Left lung (tissue), 10 donors: Measurements from ENCODE around the gene ASCC3. TPM values are rescaled to one million over a fixed set of nuclear protein-coding genes. Genes with fewer than 3 reads are reported as not detected.

Experiments used
- ATAC-seq: fragments of 200-7000 bp; cut with Tn5 transposase; one replicate; pipeline ENCODE4 v1.9.1; 2020; ENCODE audit warnings: moderate library complexity
- DNase-seq, 4 donors: peaks; one replicate each; pipeline ENCODE4 v3.0.0-alpha.2; 2013 to 2020
- H3K27ac ChIP-seq, 2 donors: fragments of 200-600 bp; sonication (generic) in 1 of 2; one replicate each; pipeline versions ENCODE4 v1.5.0 to v1.8.0; 2020 to 2021
- H3K27me3 ChIP-seq, 2 donors: fragments of 200-600 bp; sonication (generic) in 1 of 2; one replicate each; pipeline versions ENCODE4 v1.5.0 to v1.8.0; 2020 to 2021
- H3K36me3 ChIP-seq, 2 donors: fragments of 200-600 bp; sonication (generic) in 1 of 2; one replicate each; pipeline versions ENCODE4 v1.5.0 to v1.8.0; 2020 to 2021
- H3K4me1 ChIP-seq, 2 donors: fragments of 200-600 bp; one replicate each; pipeline ENCODE4 v1.8.0; 2021
- H3K4me3 ChIP-seq, 2 donors: fragments of 200-600 bp; sonication (generic) in 1 of 2; one replicate each; pipeline versions ENCODE4 v1.5.0 to v1.8.0; 2020 to 2021; ENCODE audit warnings: mild to moderate bottlenecking in 1 of 2
- H3K9me3 ChIP-seq, 2 donors: fragments of 200-600 bp; sonication (generic) in 1 of 2; one replicate each; pipeline versions ENCODE4 v1.5.0 to v1.8.0; 2020 to 2021
- CTCF ChIP-seq, 2 donors: fragments of 200-600 bp; sonication (generic) in 1 of 2; IDR thresholded peaks; one replicate each; pipeline versions ENCODE4 v1.5.0 to v1.8.0; 2021; ENCODE audit warnings: antibody characterized with exemption in 2 of 2
- intact Hi-C, 2 donors: fragments of 100-400 bp; cut with DNase I; formaldehyde crosslinking; loops; one replicate each; pipeline versions ENCODE4 v1.11.2 to v1.14.2; 2022
- polyA plus RNA-seq, 6 donors: library from polyadenylated mRNA; unstranded; fragments of 120-200 nt; gene quantifications; one replicate each; pipeline ENCODE4 v1.2.1, GENCODE V29; 2013; ENCODE audit not compliant: insufficient read length in 6 of 6
- total RNA-seq, 2 donors: library from RNA; stranded (reverse); fragmentation: NEBNext Ultra II Directional; extraction: Animal tissue kit (Norgen Biotek cat#: 25700); gene quantifications; one replicate each; pipeline ENCODE4 v1.2.1, GENCODE V29; 2021
- donor health status: DM: no; HTN: yes; CAD: no.
- donor health status: DM: no; HTN: no; CAD: no.

The ASCC3 gene
- total and polyA plus RNA-seq, 8 donors, result 20.6 to 43.2 (median 23.4) TPM

DNA sequence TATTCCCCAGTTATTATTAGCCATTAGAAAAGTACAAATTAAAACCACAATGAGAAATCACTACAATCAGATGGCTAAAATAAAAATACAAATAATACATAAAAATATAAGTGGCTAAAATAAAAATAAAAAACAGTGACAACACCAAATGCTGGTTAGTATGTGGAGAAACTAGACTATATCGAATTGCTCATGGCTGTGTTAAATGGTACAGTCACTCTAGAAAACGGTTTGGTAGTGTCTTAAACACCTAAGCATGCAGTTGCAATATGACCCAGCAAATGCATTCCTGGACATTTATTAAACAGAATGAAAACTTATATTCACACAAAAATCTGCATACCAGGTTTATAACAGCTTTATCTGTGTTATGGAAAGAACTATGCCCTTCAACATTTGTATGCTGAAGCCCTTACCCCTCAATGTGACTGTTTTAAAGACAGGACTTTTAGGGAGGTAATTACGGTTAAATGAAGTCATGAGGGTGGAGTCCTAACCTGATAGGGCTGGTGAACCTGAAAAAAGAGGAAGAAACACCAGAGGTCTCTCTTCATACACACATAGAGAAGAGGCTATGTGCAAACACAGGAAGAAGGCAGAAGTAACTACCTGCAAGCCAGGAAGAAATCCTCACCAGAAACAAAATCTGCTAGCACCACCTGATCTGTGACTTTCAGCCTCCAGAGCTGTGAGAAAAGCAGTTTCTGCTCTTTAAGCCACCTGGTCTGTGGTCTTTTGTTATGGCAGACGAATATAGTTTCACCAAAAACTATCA lies 84.9 kb downstream of the ASCC3 start:
- intact Hi-C loops, result no loop called here
- DNase-seq (no peak), ATAC-seq (no peak)
- Histone ChIP-seq H3K9me3 (no peaks in the 10 kb centered on the region), H3K27ac (no peak overlapping the region), H3K4me1 (no peaks in the 10 kb centered on the region), H3K27me3 (no peaks in the 10 kb centered on the region), H3K4me3 (no peak overlapping the region), H3K36me3 (peaks cover 0 to 9% of the 10 kb centered on the region in 2 donors)
- TF ChIP-seq CTCF (IDR thresholded peaks at IDR 0.05), result no peak

- no peak overlapping the region for H3K4me3 ChIP-seq
- no peaks in the 10 kb centered on the region for H3K9me3 ChIP-seq
- H3K4me1 ChIP-seq, result no peaks in the 10 kb centered on the region
- H3K27ac ChIP-seq, result no peak overlapping the region
- H3K27me3 ChIP-seq, result no peaks in the 10 kb centered on the region
- intact Hi-C loops, result no loop called here
- no peak for DNase-seq
- ATAC-seq, result no peak
- TF ChIP-seq CTCF (IDR thresholded peaks at IDR 0.05), result no peak
- peaks cover 0 to 3% of the 10 kb centered on the region in 2 donors for H3K36me3 ChIP-seq
These were observed 91.0 kb downstream of the ASCC3 start for GRCh38 chr6:100790084-100790483.

DNA sequence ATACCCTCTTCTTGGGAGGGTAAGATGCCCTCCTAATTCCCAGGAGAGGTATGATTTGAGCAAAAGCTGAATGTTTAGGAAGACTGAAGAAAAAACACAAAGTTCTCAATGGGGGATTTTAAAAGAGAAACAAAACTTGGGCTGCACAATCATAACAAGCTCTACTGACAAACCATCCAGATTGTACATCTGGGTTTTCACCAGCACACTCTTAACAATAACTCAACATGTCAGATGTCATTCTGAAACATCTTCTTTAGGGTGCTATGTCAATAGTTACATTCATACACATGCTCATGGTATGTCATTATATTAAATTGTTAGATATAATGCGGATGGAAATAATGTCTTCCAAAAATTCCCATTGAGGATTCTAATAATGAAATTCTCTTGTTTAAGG lies 95.1 kb downstream of the ASCC3 start:
- Histone ChIP-seq H3K4me3 (no peak overlapping the region), H3K4me1 (no peaks in the 10 kb centered on the region), H3K36me3 (peaks cover 0 to 3% of the 10 kb centered on the region in 2 donors), H3K27me3 (no peaks in the 10 kb centered on the region), H3K27ac (no peak overlapping the region), H3K9me3 (no peaks in the 10 kb centered on the region)
- TF ChIP-seq CTCF (IDR thresholded peaks at IDR 0.05), result no peak
- intact Hi-C loops, result no loop called here
- no peak for ATAC-seq
- DNase-seq, result no peak

- DNase-seq, result no peak
- no peaks in the 10 kb centered on the region for H3K36me3 ChIP-seq
- no peak for ATAC-seq
- intact Hi-C loops, result no loop called here
- H3K4me3 ChIP-seq, result no peak overlapping the region
- H3K27me3 ChIP-seq, result no peaks in the 10 kb centered on the region
- no peaks in the 10 kb centered on the region for H3K9me3 ChIP-seq
- no peak overlapping the region for H3K27ac ChIP-seq
- no peaks in the 10 kb centered on the region for H3K4me1 ChIP-seq
- no peak for TF ChIP-seq CTCF (IDR thresholded peaks at IDR 0.05)
These were observed 100.5 kb downstream of the ASCC3 start for GRCh38 chr6:100780648-100781047.

DNA sequence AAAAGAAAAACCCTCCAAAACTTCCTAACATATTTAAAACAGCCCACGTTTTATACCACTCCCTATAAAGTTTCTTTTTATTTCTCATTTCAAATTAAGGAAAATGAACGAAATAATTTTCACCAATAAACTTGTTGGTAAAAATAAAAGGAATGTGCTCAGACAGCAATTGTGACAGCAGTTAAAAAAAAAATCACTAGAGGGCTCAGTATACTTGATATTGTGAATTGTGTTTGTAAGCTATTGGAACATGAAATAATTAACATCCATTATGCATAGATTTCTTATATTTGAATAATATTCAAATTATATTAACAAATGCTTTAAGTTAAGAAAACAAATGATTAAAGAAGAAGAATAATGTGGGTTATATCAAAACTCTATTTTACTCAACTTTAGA lies 105.5 kb downstream of the ASCC3 start:
- H3K27ac ChIP-seq, result no peak overlapping the region
- DNase-seq, result no peak
- no peak for TF ChIP-seq CTCF (IDR thresholded peaks at IDR 0.05)

More for the DNA sequence above, 105.5 kb downstream of the ASCC3 start:
- no peaks in the 10 kb centered on the region for H3K9me3 ChIP-seq
- ATAC-seq, result no peak
- no peak overlapping the region for H3K4me3 ChIP-seq
- H3K36me3 ChIP-seq, result no peaks in the 10 kb centered on the region
- no peaks in the 10 kb centered on the region for H3K4me1 ChIP-seq
- intact Hi-C loops, result no loop called here
- H3K27me3 ChIP-seq, result no peaks in the 10 kb centered on the region
